Suprapubic skin (tissue), 4 donors: ENCODE data around the gene SPATA9. TPM values are rescaled to one million over a fixed set of nuclear protein-coding genes. Genes with fewer than 3 reads are reported as not detected.

Source experiments
- DNase-seq, 2 donors: peaks; one replicate each; pipeline ENCODE4 v3.0.0-alpha.2; 2019; ENCODE audit warnings: low spot score in 2 of 2
- H3K27ac ChIP-seq: fragments of 200-600 bp; sonication (generic); one replicate; pipeline ENCODE4 v1.5.1; 2019
- H3K27me3 ChIP-seq: fragments of 200-600 bp; sonication (generic); one replicate; pipeline ENCODE4 v1.5.1; 2019
- H3K36me3 ChIP-seq: fragments of 200-600 bp; sonication (generic); one replicate; pipeline ENCODE4 v1.5.1; 2019
- H3K4me1 ChIP-seq: fragments of 200-600 bp; sonication (generic); one replicate; pipeline ENCODE4 v1.5.1; 2019
- H3K4me3 ChIP-seq: fragments of 200-600 bp; sonication (generic); one replicate; pipeline ENCODE4 v1.5.1; 2019; ENCODE audit warnings: mild to moderate bottlenecking
- H3K9me3 ChIP-seq: fragments of 200-600 bp; sonication (generic); one replicate; pipeline ENCODE4 v1.5.1; 2019
- CTCF ChIP-seq, 2 donors: fragments of 200-600 bp in 1 of 2; fragments of 450-650 bp in 1 of 2; sonication (generic) in 1 of 2; IDR thresholded peaks; one replicate each; pipeline ENCODE4 v1.5.1; 2016 to 2019; ENCODE audit warnings: antibody characterized with exemption in 2 of 2, mild to moderate bottlenecking in 1 of 2, moderate library complexity in 1 of 2
- EP300 ChIP-seq: sonication (generic); formaldehyde crosslinking; IDR thresholded peaks from one replicate; pipeline ENCODE4 v1.6.1; 2017; ENCODE audit warnings: antibody characterized with exemption
- POLR2A ChIP-seq, 2 donors: fragments of 450-650 bp; IDR thresholded peaks; one replicate each; pipeline ENCODE4 v1.6.1; 2017; ENCODE audit warnings: antibody characterized with exemption in 2 of 2, mild to moderate bottlenecking in 2 of 2, moderate library complexity in 2 of 2
- POLR2AphosphoS5 ChIP-seq, 3 donors: sonication (generic); formaldehyde crosslinking; IDR thresholded peaks; one replicate each; pipeline ENCODE4 v1.6.1; 2017; ENCODE audit warnings: antibody characterized with exemption in 3 of 3
- WGBS: methylation state at CpG from one replicate; pipeline ENCODE4 v1.1.5; 2018; 5-methylcytosine and 5-hydroxymethylcytosine counted together
- total RNA-seq, 4 donors: library from RNA; depleted of rRNA; stranded (reverse); fragments of >200 nt; gene quantifications; one replicate each; pipeline ENCODE4 v1.1.0, GENCODE V29; 2016

The SPATA9 gene
- total RNA-seq, 4 donors from 2014 or later = not detected

GRCh38 chr5:95699337-95699736 is 16.5 kb upstream of the SPATA9 start:
- H3K4me3 ChIP-seq = no peak overlapping the region
- H3K27ac ChIP-seq = no peak overlapping the region
- 100% methylated on average over 1 of the region's 1 CpG for WGBS
- DNase-seq = no peak
- no peaks in the 10 kb centered on the region for H3K9me3 ChIP-seq
- H3K36me3 ChIP-seq = no peaks in the 10 kb centered on the region
- TF ChIP-seq CTCF (IDR thresholded peaks at IDR 0.05) = no peak
- TF ChIP-seq EP300 = no peak
- TF ChIP-seq POLR2AphosphoS5 (IDR thresholded peaks at IDR 0.05) = no peak
- TF ChIP-seq POLR2A (IDR thresholded peaks at IDR 0.05) = no peak
- H3K27me3 ChIP-seq = no peaks in the 10 kb centered on the region
- H3K4me1 ChIP-seq = peaks cover 4% of the 10 kb centered on the region

GRCh38 chr5:95697781-95698681 is 15.2 kb upstream of the SPATA9 start:
- TF ChIP-seq POLR2AphosphoS5 (IDR thresholded peaks at IDR 0.05) (no peak), POLR2A (IDR thresholded peaks at IDR 0.05) (no peak), EP300 (no peak), CTCF (IDR thresholded peaks at IDR 0.05) (no peak)
- no peak for DNase-seq
- no peaks in the 10 kb centered on the region for H3K27me3 ChIP-seq
- no peak overlapping the region for H3K4me3 ChIP-seq
- 32% methylated on average over 7 of the region's 7 CpGs for WGBS
- H3K4me1 ChIP-seq = peaks cover 4% of the 10 kb centered on the region
- no peak overlapping the region for H3K27ac ChIP-seq
- H3K36me3 ChIP-seq = no peaks in the 10 kb centered on the region
- no peaks in the 10 kb centered on the region for H3K9me3 ChIP-seq

GRCh38 chr5:95690333-95690732 is 7.5 kb upstream of the SPATA9 start:
- Histone ChIP-seq H3K36me3 (no peaks in the 10 kb centered on the region), H3K27ac (no peak overlapping the region), H3K4me1 (no peaks in the 10 kb centered on the region), H3K9me3 (no peaks in the 10 kb centered on the region), H3K4me3 (no peak overlapping the region), H3K27me3 (no peaks in the 10 kb centered on the region)
- TF ChIP-seq EP300 (no peak), POLR2A (IDR thresholded peaks at IDR 0.05) (no peak)
- no peak for DNase-seq

GRCh38 chr5:95689680-95690079 is 6.9 kb upstream of the SPATA9 start:
- DNase-seq = no peak
- no peak overlapping the region for H3K4me3 ChIP-seq
- H3K4me1 ChIP-seq = no peaks in the 10 kb centered on the region
- no peak for TF ChIP-seq EP300
- TF ChIP-seq POLR2A (IDR thresholded peaks at IDR 0.05) = no peak
- no peak for TF ChIP-seq POLR2AphosphoS5 (IDR thresholded peaks at IDR 0.05)
- no peak for TF ChIP-seq CTCF (IDR thresholded peaks at IDR 0.05)
- no peak overlapping the region for H3K27ac ChIP-seq
- H3K9me3 ChIP-seq = no peaks in the 10 kb centered on the region
- H3K27me3 ChIP-seq = no peaks in the 10 kb centered on the region
- 90% methylated on average over 1 of the region's 1 CpG for WGBS
- no peaks in the 10 kb centered on the region for H3K36me3 ChIP-seq

- H3K4me1 ChIP-seq = no peaks in the 10 kb centered on the region
- H3K27me3 ChIP-seq = no peaks in the 10 kb centered on the region
- no peaks in the 10 kb centered on the region for H3K36me3 ChIP-seq
- no peak for DNase-seq
- WGBS = 79% methylated on average over 2 of the region's 2 CpGs
- H3K27ac ChIP-seq = no peak overlapping the region
- H3K9me3 ChIP-seq = no peaks in the 10 kb centered on the region
- TF ChIP-seq CTCF (IDR thresholded peaks at IDR 0.05) (no peak), POLR2AphosphoS5 (IDR thresholded peaks at IDR 0.05) (no peak), EP300 (no peak), POLR2A (IDR thresholded peaks at IDR 0.05) (no peak)
- no peak overlapping the region for H3K4me3 ChIP-seq
These were observed 3.9 kb upstream of the SPATA9 start for GRCh38 chr5:95686651-95687050.
